Right lung (tissue), 5 donors: ENCODE results near the gene SNCG. TPM values are rescaled to one million over a fixed set of nuclear protein-coding genes. Genes with fewer than 3 reads are reported as not detected.
"Not testable (repeated sequence)": the region's sequence is repeated elsewhere in the genome, so short reads cannot be mapped to it uniquely, and the experiment has no call there.

Experiments
- DNase-seq, 2 donors: peaks; one replicate each; pipeline ENCODE4 v3.0.0-alpha.2; 2013
- polyA plus RNA-seq, 5 donors: library from polyadenylated mRNA; unstranded; fragments of 120-200 nt; gene quantifications; one replicate each; pipeline versions ENCODE4 v1.2.1 to v1.2.3, GENCODE V29; 2013; ENCODE audit warnings: inconsistent platforms in 1 of 5, low replicate concordance in 1 of 5; ENCODE audit not compliant: insufficient read length in 5 of 5, insufficient read depth in 1 of 5

SNCG gene
- polyA plus RNA-seq, 5 donors: 4.3 to 5.6 (median 4.7) TPM

DNA sequence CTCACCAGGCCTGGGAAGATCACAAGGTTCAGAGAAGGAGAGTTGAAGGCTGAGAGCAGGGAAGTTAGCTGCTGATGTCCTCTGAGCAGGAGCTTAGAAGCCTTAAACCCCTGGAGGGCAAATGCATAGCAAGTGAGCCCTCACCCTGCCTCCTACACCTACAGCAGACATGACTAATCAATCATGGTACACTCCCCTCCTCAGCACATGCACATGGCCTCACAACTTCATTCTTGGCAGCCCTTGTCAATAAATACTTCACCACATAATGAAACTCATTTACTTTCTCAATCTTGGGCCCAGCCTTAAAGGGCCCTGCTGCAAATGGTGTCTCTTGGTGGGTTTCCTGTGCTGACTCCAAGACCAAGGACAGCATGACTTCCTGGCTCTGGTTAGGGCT is 13.9 kb upstream of the SNCG start:
- DNase-seq: no peak

DNA sequence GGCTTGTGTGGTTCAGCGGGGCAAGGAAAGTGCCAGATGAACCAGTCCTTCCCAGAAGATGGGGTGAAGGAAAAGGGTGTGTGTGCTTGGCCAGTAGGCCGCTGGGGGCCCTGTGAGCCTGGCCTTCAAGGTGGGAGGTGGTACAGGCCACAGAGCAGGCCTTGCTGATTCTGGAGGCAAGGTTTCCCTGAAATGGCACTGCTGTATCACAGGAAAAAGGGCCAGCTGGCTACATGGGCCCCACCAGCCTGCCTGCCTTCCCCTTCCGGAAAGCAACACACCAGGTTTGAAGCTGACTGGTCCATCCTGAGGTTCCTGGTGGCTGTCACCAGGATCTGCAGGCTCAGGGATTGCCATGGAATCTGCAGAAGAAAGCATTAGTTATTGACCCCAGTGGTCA is 13.5 kb upstream of the SNCG start:
- no peak for DNase-seq

DNA sequence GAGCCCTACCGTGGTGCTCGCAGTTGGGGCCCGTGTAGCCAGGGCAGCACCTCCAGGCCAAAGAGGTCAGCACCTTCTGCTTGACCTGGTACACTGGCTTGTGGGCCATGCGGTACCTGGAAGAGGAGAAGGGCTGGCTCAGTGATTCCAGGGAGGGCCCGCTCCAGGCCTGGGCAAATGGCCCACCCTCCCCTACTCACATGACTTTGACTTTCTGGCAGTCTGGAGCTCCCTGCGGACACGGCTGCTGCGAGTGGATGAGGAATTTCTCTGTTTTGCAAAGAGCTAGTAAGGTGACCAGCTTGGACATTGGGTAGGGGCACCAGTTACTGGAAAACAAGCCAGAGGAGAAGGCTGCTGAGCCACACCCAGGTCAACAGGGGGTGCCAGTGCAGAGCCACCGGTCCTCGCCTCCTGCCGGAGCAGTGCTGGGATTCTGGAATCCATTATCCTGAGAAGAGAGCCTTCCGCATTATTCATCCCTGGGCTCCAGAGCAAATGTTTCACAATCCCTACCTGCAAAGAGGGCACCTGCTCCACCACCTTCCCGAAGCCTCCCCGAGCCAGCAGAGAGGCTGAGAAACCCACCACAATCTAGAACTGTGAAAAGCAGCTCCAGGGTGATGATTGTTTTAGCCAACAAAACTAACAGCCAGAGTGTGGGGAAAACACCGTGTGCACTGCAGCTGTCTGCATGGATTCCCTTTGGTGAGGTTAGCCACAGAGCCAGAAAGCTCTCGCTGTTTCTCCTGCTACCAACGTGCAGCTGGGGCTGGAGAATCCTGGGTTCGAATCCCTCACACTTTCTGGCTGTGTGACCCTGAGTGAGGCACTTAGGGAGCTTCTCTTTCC is 12.8 kb upstream of the SNCG start:
- DNase-seq: no peak

DNA sequence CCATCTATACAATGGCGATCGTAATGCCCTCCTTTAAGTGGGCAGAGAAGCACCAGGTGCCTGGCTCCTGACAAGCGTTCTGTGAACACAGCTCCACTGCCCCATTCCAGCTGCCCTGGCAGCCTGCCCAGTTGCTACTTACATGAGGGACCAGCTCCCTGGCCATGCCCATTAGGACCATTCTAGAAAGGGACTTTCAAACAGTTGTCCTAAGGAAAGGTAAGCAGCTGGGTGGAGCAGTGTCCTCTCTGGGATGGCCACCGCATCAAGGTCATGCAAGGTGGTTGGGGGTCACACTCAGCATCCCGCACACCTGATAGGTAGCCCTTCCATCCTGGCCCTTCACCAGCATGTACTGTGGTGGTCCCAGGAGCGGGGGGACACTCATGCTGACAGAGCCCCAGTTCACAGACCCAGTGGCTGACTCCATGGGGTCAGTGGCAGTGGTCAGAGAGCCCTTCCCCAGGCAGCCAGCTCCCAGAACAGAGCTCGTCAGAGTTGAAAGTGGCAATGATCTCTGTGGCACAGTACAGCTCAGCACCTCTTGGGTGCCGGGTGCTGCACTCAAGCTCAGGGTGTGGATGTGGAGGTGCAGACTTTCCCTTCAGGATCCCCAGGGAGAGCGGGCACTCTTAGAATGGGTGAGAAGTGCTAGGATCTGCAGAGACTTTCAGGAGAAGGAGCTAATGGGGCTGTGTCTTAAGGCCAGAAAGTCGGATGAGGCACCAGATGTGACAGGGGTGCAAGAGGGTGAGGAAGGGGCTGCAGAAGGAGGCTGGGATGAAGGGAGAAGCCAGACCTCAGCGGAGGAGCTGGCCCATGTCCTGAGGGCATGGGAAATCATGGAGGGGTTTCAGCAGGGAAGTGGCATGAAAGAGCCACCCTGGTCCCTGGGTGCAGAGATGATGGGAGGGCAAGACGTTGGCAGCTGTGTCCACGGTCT is 11.9 kb upstream of the SNCG start:
- no peak for DNase-seq

DNA sequence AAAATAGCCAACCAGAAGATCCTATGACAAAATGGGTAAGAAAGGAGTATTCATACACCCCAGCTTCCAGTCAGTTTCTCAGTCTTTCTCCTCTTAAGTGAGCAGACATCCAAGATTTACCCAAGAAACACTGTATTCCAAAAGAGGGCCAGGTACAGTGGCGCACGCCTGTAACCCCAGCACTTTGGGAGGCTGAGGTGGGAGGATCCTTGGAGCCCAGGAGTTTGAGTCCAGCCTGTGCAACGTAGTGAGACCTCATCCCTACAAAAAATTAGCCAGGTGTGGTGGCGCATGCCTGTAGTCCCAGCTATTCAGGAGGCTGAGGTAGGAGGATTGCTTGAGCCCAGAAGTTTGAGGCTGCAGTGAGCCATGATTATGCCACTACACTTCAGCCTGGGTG is 10.6 kb upstream of the SNCG start:
- not testable (repeated sequence) for DNase-seq

DNA sequence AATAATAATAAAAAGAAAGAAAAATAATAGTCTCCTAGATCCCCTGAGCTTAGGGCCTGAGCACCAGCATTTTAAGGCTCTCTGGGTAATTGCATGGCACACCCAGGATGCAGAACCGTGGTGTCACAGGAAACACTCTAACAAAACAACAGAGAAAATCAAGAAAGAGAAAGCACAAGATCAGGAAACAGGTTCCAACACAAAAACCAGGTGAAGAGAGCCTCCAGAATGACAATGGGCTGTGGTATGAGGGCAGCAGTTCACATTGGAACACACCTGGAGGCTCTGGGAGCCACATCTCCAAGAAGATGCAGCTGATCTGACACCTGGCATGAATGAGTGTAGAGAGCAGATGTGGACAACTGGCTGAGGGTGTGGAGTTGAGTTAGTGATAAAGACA is 8.1 kb upstream of the SNCG start:
- DNase-seq: no peak

DNA sequence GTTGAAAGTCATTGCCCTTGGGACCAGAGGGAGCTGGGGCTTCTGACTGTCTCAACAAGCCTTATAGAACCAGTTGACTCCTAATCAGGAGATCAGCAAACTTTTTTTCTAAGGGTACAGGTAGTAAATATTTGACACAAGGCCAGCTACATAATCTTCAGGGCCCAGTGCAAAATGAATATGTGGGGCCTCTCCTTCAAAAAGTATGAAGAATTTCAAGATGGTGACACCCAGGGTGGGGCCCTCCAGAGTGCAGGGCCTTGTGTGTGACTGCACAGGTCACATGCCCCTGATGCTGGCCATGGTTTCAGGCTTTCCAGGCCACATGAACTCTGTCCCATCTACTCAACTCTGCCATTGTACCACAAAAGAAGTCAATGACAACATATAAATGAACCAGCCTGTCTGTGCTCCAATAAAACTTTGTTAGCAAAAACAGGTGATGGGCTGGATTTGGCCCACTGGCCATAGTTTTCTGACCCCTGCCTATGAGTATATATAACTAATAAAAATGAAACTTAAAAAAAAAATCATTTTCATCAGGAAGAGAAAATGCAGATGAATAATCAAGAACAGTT is 7.1 kb upstream of the SNCG start:
- DNase-seq: no peak

DNA sequence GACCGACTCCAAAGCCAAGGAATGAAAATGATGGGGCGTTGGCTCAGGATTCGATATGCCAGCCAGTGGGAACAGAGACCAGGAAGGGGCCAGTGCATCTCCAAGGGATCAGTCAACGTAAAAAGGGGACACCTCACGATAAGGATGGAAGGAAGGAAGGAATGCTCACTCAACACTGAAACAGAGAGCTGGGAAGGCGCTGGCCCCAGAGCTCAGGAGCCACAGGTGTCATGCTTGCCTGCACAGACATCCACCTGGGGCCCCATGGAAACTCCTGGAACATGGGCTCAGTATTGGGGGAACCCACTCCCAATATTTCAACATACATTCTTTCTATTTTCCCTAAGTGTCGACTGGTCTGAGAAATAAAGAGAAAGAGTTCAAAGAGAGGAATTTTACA is 6.3 kb upstream of the SNCG start:
- no peak for DNase-seq

DNA sequence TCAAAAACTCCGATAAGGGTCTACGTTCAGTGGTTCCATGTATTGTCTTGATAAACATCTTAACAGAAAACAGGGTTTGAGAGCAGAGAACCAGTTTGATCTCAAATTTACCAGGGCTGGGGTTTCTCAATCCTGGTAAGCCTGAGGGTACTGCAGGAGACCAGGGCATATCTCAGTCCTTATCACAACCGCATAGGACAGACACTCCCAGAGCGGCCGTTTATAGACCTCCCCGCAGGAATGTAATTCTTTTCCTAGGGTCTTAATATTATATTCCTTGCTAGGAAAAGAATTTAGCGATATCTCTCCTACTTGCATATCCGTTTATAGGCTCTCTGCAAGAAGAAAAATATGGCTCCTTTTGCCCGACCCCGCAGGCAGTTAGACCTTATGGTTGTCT is 5.7 kb upstream of the SNCG start:
- not testable (repeated sequence) for DNase-seq

DNA sequence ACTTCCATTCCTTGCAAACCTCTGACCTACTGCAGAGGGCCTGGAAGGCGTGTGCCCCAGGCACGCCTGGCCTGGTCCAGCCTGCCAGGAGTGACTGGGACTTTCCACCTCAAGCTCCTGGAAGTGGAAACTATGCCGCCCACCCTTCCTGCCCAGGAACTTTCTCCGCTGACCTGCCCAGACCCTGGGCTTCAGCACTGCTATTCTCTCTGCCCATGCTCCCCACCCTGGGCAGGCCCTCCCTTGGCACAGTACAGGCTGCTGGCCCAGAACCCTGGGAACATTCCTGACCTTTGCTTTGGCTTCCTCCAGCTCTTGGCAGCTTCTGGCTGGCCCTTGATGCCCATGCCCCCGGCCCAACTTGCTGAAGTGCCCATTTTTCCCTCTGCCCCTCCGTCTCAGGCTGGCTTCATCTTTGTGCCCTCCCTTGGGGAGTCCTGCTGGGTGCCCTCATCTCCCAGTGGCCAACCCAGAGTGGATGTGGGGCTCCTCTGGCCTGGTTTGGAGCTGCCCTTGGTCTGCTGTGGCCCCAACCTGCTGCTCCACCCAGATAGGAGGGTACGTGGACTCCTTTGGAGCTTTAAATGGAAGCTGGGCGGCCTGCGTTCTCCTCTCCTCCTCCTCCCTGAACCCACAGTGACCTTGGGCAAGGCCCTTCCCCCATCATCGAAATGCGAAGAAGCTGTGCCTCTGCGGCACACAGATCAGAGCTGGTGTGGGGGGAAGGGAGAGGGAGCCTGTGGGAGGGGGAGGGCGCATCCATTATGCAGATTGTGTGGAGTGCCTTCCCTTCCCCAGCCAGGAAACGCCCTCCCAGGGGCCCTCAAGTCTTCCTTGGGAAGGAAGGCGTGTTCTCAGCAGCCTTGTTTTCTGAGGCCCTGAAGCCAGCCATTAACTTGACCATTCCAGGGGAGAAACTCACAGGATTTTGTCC is 4.4 kb upstream of the SNCG start:
- DNase-seq: peak in 1 of 2 donors; percentile 71

DNA sequence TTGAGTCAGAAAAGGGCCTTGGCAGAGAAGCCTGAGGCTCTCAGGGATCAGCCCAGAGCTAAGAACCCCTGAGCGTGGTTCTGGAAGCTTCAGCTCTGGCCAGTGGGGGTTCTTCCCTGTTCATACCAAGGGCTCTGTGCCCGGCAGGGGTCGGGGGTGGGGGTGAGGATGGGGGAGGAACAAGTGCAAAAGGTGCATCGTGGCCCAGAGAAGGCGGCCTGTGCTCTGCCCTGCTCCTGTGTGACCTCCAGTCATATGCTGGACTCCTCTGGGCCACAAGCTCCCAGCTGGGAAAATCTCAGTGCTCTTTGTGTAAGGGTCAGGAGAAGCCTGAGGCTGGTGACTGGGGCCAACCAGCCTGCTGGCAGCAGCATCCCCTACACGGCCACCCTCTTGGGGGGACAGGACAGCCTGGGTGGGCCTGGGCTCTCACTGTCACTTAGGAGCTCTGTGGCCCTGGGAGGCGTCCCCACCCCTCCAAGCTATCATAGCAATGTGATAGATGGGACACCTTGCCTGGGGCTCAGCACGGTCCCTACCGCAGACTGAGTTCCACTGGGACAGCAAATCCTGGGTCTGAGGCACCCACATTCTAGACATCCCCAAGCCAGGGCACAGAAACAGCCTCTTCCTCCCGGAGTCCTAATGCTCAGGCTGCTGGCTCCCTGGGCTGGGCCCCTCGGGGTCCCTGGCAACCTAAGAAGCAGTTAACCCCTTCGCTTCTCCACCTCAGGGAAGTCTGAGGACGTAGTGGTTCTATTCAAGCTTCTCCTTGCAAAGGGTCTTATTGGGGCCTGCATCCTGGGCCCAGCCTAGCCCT is 3.5 kb upstream of the SNCG start:
- DNase-seq: no peak

DNA sequence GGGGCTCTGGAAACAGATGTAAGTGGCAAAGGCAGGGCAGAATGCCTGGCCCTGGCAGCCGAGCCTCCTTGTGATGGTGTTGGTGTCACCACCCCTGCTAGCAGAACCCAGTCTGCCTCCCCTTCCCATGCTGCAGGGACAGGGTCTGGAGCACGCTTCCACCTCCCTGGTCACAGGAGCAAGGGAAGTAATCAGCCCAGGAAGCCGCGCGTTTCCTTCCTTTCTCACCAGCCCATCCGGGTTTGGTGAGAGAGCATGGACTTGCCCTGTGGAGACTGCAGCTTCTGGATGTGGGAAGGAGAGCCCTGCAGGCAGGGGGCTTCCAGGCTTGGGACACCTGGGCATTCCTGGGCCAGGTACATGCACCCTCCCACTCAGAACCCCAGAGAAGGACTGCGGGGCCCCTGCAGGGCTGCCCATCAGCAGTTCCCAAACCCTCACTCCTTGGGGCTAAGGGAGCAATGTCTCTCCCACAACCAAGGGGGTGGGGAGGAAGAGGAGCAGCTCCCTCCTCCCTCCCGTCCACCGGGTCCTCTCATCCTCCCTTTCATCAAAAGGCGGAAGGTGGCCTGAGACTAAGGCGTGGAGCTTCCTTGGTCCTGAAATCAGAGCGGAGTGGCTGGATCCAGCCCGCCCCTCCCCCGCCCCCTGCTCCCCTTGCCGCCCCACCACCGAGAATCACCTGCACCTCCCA is 2.8 kb upstream of the SNCG start:
- DNase-seq: no peak

DNA sequence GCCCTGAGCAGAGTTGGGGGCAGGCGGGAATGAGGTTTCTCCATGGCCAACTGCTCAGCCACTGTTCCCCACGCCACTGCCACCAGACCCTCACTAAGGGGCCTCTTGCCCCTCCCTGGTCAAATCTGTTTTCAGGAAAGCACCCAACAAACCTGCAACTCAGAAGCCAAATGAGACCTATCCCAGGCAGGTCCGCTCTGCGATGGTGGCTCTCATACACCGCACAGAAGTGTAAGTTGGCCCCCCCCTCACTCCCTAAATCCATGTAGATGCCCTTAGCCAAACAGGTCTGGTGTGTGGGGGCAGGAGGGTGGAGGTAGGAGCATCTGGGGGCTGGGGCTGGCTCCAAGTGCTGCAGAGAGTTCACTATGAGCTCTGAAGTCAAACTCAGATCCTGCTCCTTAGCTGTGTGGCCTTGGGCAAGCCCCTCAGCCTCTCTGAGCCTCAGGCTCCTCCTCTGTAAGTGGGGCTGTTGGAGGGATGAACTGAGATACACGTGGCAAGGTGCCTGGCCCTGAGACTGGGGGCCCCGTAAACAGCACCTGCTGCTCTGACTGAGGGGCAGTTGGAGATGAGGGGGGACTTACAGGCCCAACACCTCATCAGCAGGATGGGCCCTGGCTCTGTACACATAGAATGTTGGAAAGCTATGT is 2.1 kb upstream of the SNCG start:
- no peak for DNase-seq

DNA sequence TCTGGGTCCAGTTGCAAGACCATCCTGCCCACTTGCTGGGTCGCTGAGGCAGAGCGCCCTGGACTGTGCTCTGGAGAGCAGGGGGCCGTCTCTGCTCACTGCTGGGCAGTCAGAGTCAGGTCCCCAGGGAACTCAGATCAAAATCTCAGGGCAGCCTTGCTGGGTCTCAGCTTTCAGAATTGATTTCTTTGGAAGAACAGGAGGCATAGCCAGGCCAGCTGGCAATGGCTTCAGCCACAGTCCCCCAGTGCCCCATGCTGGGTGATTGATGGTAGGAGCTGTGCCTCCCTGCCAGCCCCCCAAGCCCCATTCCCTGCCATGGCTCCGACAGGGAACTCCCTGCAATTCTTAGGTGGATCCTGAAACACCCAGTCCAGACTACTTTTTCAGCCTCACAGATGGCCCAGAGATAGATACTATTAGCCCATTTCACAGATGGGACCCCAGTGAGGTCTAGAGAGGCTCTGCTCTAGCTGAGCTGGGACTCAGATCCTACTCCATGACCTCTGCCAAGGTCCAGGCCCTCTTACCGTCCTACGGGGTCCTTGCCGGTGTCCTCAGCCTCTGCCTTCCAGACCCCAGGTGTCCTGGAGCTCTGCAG is 1.5 kb upstream of the SNCG start:
- no peak for DNase-seq

DNA sequence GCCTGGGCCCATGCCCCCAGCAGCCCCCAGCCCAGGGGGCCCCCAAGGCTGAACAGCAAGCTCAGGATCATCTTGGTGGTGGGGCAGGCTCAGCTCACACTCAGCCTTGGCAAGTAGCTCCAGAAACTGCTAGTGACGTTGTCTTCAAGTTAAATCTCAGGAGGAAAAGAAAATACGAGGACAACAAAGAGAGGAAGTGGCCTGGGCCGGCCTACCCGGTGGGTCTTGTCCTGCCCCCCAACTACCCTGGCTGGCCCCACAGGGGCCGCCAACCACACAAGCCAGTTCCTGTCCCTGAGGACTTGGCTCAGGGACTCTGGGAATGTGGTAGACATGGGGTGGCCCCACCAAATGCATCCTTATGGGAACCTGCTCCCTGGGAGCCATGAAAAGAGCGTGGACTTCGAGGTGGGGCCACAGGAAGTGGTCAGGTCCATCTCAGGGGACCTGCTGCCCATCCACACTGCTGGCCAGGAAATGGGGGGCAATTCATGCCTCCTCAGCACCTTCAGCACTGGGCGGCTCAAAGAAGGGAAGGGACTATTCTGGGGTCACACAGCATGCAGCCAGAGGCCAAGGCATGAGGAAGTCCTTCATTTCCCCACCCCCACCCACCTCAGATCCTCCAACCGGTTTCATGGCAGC is 806 bp upstream of the SNCG start, which contains the start of gene MMRN2:
MMRN2 (minus strand) TSS at position 145 of the 645 bp plus-strand sequence; CDS start at position 71, 74 bp downstream.
- no peak for DNase-seq

DNA sequence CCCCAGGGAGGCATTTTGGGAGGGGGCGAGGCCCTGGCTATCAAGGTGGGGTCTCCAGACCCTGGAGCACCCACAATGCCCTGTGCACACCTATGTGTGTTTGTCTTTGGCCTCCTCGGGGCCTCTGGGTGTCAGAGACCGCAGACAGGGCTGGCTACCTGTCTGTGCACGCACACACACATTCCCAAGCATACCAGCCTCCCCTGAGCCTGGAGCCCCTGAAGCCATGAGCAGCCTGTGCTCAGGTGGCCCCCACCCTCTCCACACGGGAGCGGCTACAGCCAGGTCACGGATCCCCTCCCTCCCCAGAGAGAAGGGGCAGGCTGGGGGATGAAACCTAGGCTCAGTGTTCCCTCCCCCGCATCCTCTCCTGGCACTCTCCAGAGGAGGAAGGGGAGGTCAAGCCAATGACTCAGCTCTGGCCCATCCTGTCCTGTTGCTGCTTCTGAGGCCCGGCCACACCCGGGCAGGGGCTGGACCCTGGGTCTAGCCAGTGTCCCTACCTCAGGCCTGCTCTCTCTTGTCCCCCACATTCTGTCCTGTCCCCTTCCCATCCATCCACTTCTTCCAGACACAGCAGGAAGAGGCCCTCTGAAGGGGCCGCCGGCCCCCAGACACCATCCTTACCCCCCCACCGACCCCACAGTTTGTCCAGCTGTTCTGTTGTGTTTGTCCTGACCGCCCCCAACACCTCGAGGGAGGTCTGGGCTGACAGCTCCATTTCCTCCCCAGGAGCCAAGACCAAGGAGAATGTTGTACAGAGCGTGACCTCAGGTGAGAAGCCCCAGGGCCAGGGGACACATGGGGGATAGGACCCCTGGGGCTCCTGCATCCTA is 720 bp downstream of the SNCG start:
- DNase-seq: no peak

DNA sequence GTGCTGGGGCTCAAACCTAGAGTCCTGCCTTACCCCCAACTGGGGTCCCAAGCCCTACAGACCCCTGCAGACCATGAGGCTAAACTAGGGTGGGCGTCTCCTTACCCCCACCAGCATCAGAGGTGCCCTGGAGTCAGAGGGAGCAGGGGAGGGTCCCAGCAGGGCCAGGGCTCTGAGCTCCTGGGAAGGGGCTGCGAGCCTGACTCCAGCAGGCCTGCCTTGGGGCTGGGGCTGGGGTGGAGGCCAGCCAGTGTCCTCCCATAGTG is 1.3 kb downstream of the SNCG start:
- DNase-seq: no peak
